SK-N-SH (cell line): Measurements from ENCODE around the gene MED26. TPM values are rescaled to one million over a fixed set of nuclear protein-coding genes. Genes with fewer than 3 reads are reported as not detected.

Source experiments
- CTCF ChIA-PET: fragments of 300-600, 350-600 bp; formaldehyde crosslinking; extraction: SDS; loops from one replicate; lab custom pipeline; 2021; lab: Yijun Ruan, JAX
- POLR2A ChIA-PET: fragments of 350-600 bp; sonication (Branson Sonifier 250); formaldehyde crosslinking; extraction: SDS; loops from one replicate; lab custom pipeline; 2020; ENCODE audit warnings: antibody characterized with exemption, inconsistent platforms; lab: Yijun Ruan, JAX
- DNase-seq: peaks from one replicate; pipeline ENCODE4 v3.0.0; 2012
- H2AFZ ChIP-seq: fragments of 200-600 bp; sonication (generic); 2 replicates; pipeline ENCODE4 v1.8.1; 2016; ENCODE audit warnings: antibody characterized with exemption, mild to moderate bottlenecking, low read depth
- H3F3A ChIP-seq: fragments of 200-600 bp; sonication (generic); replicated peaks from 2 replicates; pipeline ENCODE3; 2016; ENCODE audit warnings: antibody characterized with exemption, mild to moderate bottlenecking; ENCODE audit not compliant: insufficient read depth
- H3K27ac ChIP-seq, 2 experiments: fragments of 200-500 bp in 1 of 2; fragments of 200-600 bp in 1 of 2; sonication (Bioruptor generic) in 1 of 2; sonication (generic), shearing (Covaris generic) in 1 of 2; 2 replicates each; pipeline versions ENCODE4 v1.5.1 to v1.6.1; 2014 to 2016; ENCODE audit warnings: low read depth in 2 of 2, inconsistent platforms in 1 of 2, low read length in 1 of 2, mild to moderate bottlenecking in 1 of 2, mixed read lengths in 1 of 2
- H3K27me3 ChIP-seq: fragments of 200-600 bp; sonication (generic), shearing (Covaris generic); 2 replicates; pipeline ENCODE4 v1.6.1; 2016; ENCODE audit warnings: mixed run types; ENCODE audit not compliant: insufficient read depth
- H3K36me3 ChIP-seq, 2 experiments: fragments of 200-500 bp in 1 of 2; fragments of 200-600 bp in 1 of 2; sonication (Bioruptor generic) in 1 of 2; sonication (generic) in 1 of 2; replicated peaks in 1 of 2; 2 replicates each; pipeline versions ENCODE3 to v1.5.1; 2014 to 2016; ENCODE audit warnings: low read length in 1 of 2, mild to moderate bottlenecking in 1 of 2; ENCODE audit not compliant: insufficient read depth in 2 of 2, control insufficient read depth in 1 of 2
- H3K4me1 ChIP-seq, 2 experiments: fragments of 200-500 bp in 1 of 2; fragments of 200-600 bp in 1 of 2; sonication (Bioruptor generic) in 1 of 2; sonication (generic), shearing (Covaris generic) in 1 of 2; 2 replicates each; pipeline versions ENCODE4 v1.5.1 to v1.6.1; 2014 to 2016; ENCODE audit warnings: low read depth in 1 of 2, low read length in 1 of 2, mixed run types in 1 of 2; ENCODE audit not compliant: insufficient read depth in 2 of 2, control insufficient read depth in 1 of 2
- H3K4me2 ChIP-seq: fragments of 200-600 bp; sonication (generic), shearing (Covaris generic); 2 replicates; pipeline ENCODE4 v1.6.1; 2017; ENCODE audit warnings: mixed run types
- H3K4me3 ChIP-seq, 2 experiments: fragments of 200-500 bp in 1 of 2; fragments of 200-600 bp in 1 of 2; sonication (Bioruptor generic) in 1 of 2; sonication (generic), shearing (Covaris generic) in 1 of 2; 2 replicates each; pipeline versions ENCODE4 v1.5.1 to v1.8.1; 2014 to 2016; ENCODE audit warnings: low read depth in 2 of 2, inconsistent platforms in 1 of 2, low read length in 1 of 2, mild to moderate bottlenecking in 1 of 2, mixed read lengths in 1 of 2, moderate library complexity in 1 of 2
- H3K79me2 ChIP-seq: fragments of 200-600 bp; sonication (generic); 2 replicates; pipeline ENCODE4 v1.8.1; 2017; ENCODE audit warnings: mild to moderate bottlenecking; ENCODE audit not compliant: insufficient read depth
- H3K9ac ChIP-seq: fragments of 200-600 bp; sonication (generic); 2 replicates; pipeline ENCODE4 v1.6.1; 2017; ENCODE audit warnings: mixed run types
- H3K9me2 ChIP-seq: fragments of 200-600 bp; sonication (generic); 2 replicates; pipeline ENCODE4 v1.6.1; 2017; ENCODE audit warnings: mixed run types
- H3K9me3 ChIP-seq: fragments of 200-600 bp; sonication (generic); 2 replicates; pipeline ENCODE4 v1.6.1; 2017; ENCODE audit warnings: mixed run types, mild to moderate bottlenecking, moderate library complexity
- H4K20me1 ChIP-seq: fragments of 200-600 bp; sonication (generic); 2 replicates; pipeline ENCODE4 v1.6.1; 2017; ENCODE audit warnings: mild to moderate bottlenecking, mixed run types; ENCODE audit not compliant: insufficient read depth
- EZH2phosphoT487 ChIP-seq: fragments of 200-600 bp; sonication (generic); IDR thresholded peaks from 2 replicates; pipeline ENCODE4 v1.6.1; 2017; ENCODE audit warnings: low read depth, mixed run types, mild to moderate bottlenecking, antibody characterized with exemption, moderate library complexity, borderline replicate concordance
- MAX ChIP-seq: IDR thresholded peaks from 2 replicates; pipeline ENCODE4 v1.4.0; 2012; ENCODE audit warnings: low read depth
- MXI1 ChIP-seq: IDR thresholded peaks from 2 replicates; pipeline ENCODE4 v1.6.1; 2012; ENCODE audit warnings: mild to moderate bottlenecking, low read depth, low read length, improper control_type of control experiment
- NRF1 ChIP-seq: IDR thresholded peaks from 2 replicates; pipeline ENCODE4 v1.6.1; 2012; ENCODE audit warnings: low read depth, mild to moderate bottlenecking, low read length
- REST ChIP-seq: IDR thresholded peaks from 2 replicates; pipeline ENCODE4 v1.6.1; 2012; ENCODE audit warnings: mild to moderate bottlenecking, low read depth, low read length, moderate library complexity
- TCF12 ChIP-seq: IDR thresholded peaks from 2 replicates; pipeline ENCODE4 v1.4.0; 2012
- TEAD4 ChIP-seq: IDR thresholded peaks from 2 replicates; pipeline ENCODE4 v1.4.0; 2012; ENCODE audit warnings: mild to moderate bottlenecking, borderline replicate concordance; ENCODE audit not compliant: insufficient read depth
- YY1 ChIP-seq: IDR thresholded peaks from 2 replicates; pipeline ENCODE4 v1.4.0; 2012; ENCODE audit warnings: low read depth, mild to moderate bottlenecking
- WGBS: methylation state at CpG from one replicate; pipeline ENCODE4 v1.1.6; 2017; ENCODE audit warnings: low lambda C conversion rate; 5-methylcytosine and 5-hydroxymethylcytosine counted together
- polyA plus RNA-seq, 3 experiments: library from polyadenylated mRNA; depleted of rRNA; stranded (reverse); fragments of >200 nt; gene quantifications; 2 replicates each; pipeline ENCODE4 v1.2.3, GENCODE V29; 2012
- TF ChIP-seq, protein P1 (sequence below): IDR thresholded peaks from 2 replicates; pipeline ENCODE4 v1.4.0; 2012; ENCODE audit warnings: low read depth, borderline replicate concordance

MED26 gene
- polyA plus RNA-seq, 1 of the 3 experiments (the other 2 are of a cell fraction), result 3.5 TPM

DNA sequence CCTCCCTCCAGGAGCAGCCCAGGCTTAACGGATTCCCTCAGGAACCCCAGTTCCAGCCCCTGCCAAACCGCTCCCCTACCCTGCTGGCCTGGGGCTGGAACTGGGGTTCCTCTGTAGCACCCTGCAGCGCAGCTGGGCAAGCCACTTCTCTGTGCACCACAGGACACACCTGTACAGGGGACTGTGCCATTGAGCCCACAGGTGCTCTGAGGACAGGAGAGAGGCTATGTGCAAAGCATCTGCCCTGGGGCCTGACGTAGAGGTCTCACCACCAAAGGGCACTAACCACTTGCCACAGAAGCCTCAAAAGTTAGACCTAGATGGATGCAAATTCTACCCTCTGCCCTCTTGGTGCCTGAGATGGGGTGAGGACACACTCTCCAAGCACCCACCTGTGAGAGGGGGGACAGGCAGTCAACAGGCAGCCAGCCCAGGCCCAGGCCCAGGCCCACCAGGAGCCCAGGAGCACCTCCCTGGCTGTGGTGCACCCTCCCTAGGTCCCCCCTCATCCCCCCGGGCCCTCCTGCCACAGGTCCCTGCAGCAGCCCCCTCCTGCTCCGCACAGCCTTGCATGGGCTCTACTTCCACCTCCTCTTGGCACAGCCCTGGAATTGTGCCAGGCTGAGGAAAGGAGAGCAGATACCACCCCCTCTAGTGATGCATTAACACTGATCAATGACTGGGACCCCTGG, 28.2 kb downstream of the MED26 start:
- peak; percentile 52 for DNase-seq
- ChIA-PET CTCF (interaction anchor here (0.5 to 3.1 kb wide), 5 partner anchors 10 to 27 kb away, joined by 3 to 12 read pairs (median 4); no protein-coding TSS in a partner anchor), POLR2A (interaction anchor here (1.1 to 1.2 kb wide), 2 partner anchors 12 to 15 kb away, joined by 4 to 5 read pairs; no protein-coding TSS in a partner anchor)
- 96% methylated on average over 4 of the region's 6 CpGs for WGBS
- H3K9ac ChIP-seq, result no peak overlapping the region
- no peaks in the 10 kb centered on the region for H3K9me2 ChIP-seq
- peaks cover 100% of the 10 kb centered on the region for H3K79me2 ChIP-seq
- H3K27me3 ChIP-seq, result no peaks in the 10 kb centered on the region
- TF ChIP-seq TCF12 (no peak), REST (no peak), EZH2phosphoT487 (no peak), YY1 (no peak), TEAD4 (no peak)
- H3K4me3 ChIP-seq, result no peak overlapping the region
- peaks cover 100% of the 10 kb centered on the region for H4K20me1 ChIP-seq
- H2AFZ ChIP-seq, result no peak overlapping the region
- H3K4me1 ChIP-seq, result peaks cover 0 to 36% of the 10 kb centered on the region in 2 experiments; a peak in 2 of 4 replicates
- no peaks in the 10 kb centered on the region for H3K9me3 ChIP-seq
- H3F3A ChIP-seq, result no peaks in the 10 kb centered on the region
- H3K36me3 ChIP-seq, result no peaks in the 10 kb centered on the region
- peak overlapping the region in 1 of 2 experiments; percentile 77; a peak in 2 of 4 replicates for H3K27ac ChIP-seq
- no peak overlapping the region for H3K4me2 ChIP-seq

DNA sequence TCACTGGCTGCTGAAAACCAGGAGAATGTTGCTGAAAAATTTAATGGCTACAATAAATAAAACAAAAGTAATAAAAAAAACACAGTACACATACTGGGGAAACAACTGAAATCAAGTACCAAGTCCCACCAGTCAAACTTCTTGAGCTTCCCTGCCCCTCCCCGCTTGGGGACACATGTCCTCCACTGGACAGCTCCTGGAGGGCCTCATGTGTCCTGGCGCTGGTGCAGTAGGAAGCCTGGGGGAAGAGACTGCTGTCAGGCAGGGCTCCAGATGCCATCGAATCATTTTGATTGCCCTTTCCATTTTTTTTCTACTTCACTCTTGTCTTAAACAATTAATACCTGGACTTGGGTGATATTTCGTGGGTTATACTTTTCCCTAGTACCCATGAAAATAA, 29.2 kb downstream of the MED26 start:
- 45% methylated on average over 4 of the region's 4 CpGs for WGBS
- no peak overlapping the region for H3K4me2 ChIP-seq
- peak; percentile 78 for DNase-seq
- H3K27ac ChIP-seq, result peak overlapping the region in 1 of 2 experiments; percentile 77; a peak in 2 of 4 replicates
- H3K27me3 ChIP-seq, result no peaks in the 10 kb centered on the region
- H3K79me2 ChIP-seq, result peaks cover 100% of the 10 kb centered on the region
- TF ChIP-seq, protein P1, sequence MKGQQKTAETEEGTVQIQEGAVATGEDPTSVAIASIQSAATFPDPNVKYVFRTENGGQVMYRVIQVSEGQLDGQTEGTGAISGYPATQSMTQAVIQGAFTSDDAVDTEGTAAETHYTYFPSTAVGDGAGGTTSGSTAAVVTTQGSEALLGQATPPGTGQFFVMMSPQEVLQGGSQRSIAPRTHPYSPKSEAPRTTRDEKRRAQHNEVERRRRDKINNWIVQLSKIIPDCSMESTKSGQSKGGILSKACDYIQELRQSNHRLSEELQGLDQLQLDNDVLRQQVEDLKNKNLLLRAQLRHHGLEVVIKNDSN, result no peak
- TF ChIP-seq REST (peak; percentile 69; the same call in 1 of the 2 replicates), TCF12 (no peak), MAX (no peak), NRF1 (no peak), MXI1 (peak; percentile 76)
- H3K4me3 ChIP-seq, result no peak overlapping the region
- CTCF ChIA-PET, result interaction anchor here (0.5 to 3.1 kb wide), 4 partner anchors 9 to 28 kb away, joined by 3 to 12 read pairs (median 4); no protein-coding TSS in a partner anchor
- H4K20me1 ChIP-seq, result peaks cover 100% of the 10 kb centered on the region
- H3F3A ChIP-seq, result no peaks in the 10 kb centered on the region
- no peaks in the 10 kb centered on the region for H3K36me3 ChIP-seq
- no peak overlapping the region for H3K9ac ChIP-seq
- no peaks in the 10 kb centered on the region for H3K9me3 ChIP-seq
- no peak overlapping the region for H2AFZ ChIP-seq
- POLR2A ChIA-PET, result interaction anchor here (0.6 to 1.2 kb wide), 3 partner anchors 11 to 397 kb away, joined by 4 to 5 read pairs (median 4); no protein-coding TSS in a partner anchor
- peaks cover 0 to 33% of the 10 kb centered on the region in 2 experiments; a peak in 2 of 4 replicates for H3K4me1 ChIP-seq
- H3K9me2 ChIP-seq, result no peaks in the 10 kb centered on the region
